OCI-LY1 (cell line): Measurements from ENCODE around the gene PILRA.

Experiments
- H2AFZ ChIP-seq: fragments of 200-600 bp; sonication (generic), shearing (Covaris generic); 2 replicates; pipeline ENCODE4 v1.6.0; 2014; ENCODE audit warnings: antibody characterized with exemption, mild to moderate bottlenecking, low read length
- H3F3A ChIP-seq: fragments of 200-600 bp; sonication (generic), shearing (Covaris generic); 2 replicates; pipeline ENCODE4 v1.6.0; 2014; ENCODE audit warnings: mild to moderate bottlenecking, antibody characterized with exemption, low read length, moderate library complexity; ENCODE audit not compliant: insufficient read depth
- H3K27ac ChIP-seq: fragments of 200-600 bp; sonication (generic); 2 replicates; pipeline ENCODE4 v1.5.1; 2014; ENCODE audit warnings: low read length, mixed run types, mild to moderate bottlenecking, low read depth; ENCODE audit not compliant: poor library complexity, severe bottlenecking
- H3K27me3 ChIP-seq: fragments of 200-600 bp; sonication (generic); 2 replicates; pipeline ENCODE4 v1.6.0; 2014; ENCODE audit warnings: antibody characterized with exemption, mild to moderate bottlenecking, low read length, moderate library complexity; ENCODE audit not compliant: insufficient read depth
- H3K36me3 ChIP-seq: fragments of 200-600 bp; sonication (generic); 2 replicates; pipeline ENCODE4 v1.6.1; 2014; ENCODE audit warnings: mild to moderate bottlenecking, antibody characterized with exemption, low read length, moderate library complexity, mixed read lengths; ENCODE audit not compliant: insufficient read depth
- H3K4me1 ChIP-seq: fragments of 200-600 bp; sonication (generic); 2 replicates; pipeline ENCODE4 v1.5.1; 2014; ENCODE audit warnings: mild to moderate bottlenecking, low read length, moderate library complexity; ENCODE audit not compliant: insufficient read depth, severe bottlenecking
- H3K4me2 ChIP-seq: fragments of 200-600 bp; sonication (generic), shearing (Covaris generic); 2 replicates; pipeline ENCODE4 v1.6.1; 2014; ENCODE audit warnings: low read length
- H3K4me3 ChIP-seq: fragments of 200-600 bp; sonication (generic); 2 replicates; pipeline ENCODE4 v1.5.1; 2014; ENCODE audit warnings: low read length, low read depth, mild to moderate bottlenecking, mixed read lengths; ENCODE audit not compliant: poor library complexity, severe bottlenecking
- H3K79me2 ChIP-seq: fragments of 200-600 bp; shearing (Covaris generic); 2 replicates; pipeline ENCODE4 v1.6.1; 2016; ENCODE audit warnings: mixed run types, low read length, mixed read lengths; ENCODE audit not compliant: insufficient read depth
- H3K9ac ChIP-seq: fragments of 200-600 bp; sonication (generic), shearing (Covaris generic); 2 replicates; pipeline ENCODE4 v1.6.1; 2014; ENCODE audit warnings: mild to moderate bottlenecking, low read length, mixed read lengths
- H3K9me2 ChIP-seq: fragments of 200-600 bp; sonication (generic), shearing (Covaris generic); 2 replicates; pipeline ENCODE4 v1.6.1; 2014; ENCODE audit warnings: low read depth, mild to moderate bottlenecking, low read length, mixed read lengths
- H3K9me3 ChIP-seq: fragments of 200-600 bp; shearing (Covaris generic); 2 replicates; pipeline ENCODE4 v1.6.1; 2014; ENCODE audit warnings: low read length, mixed read lengths
- H4K20me1 ChIP-seq: fragments of 200-600 bp; sonication (generic), shearing (Covaris generic); 2 replicates; pipeline ENCODE4 v1.6.0; 2016; ENCODE audit warnings: mild to moderate bottlenecking, low read length; ENCODE audit not compliant: insufficient read depth
- CTCF ChIP-seq: fragments of 200-600 bp; sonication (generic), shearing (Covaris generic); IDR thresholded peaks from 2 replicates; pipeline ENCODE4 v1.5.1; 2017; ENCODE audit warnings: mild to moderate bottlenecking, antibody characterized with exemption, low read length, moderate library complexity, mixed read lengths
- EZH2 ChIP-seq: fragments of 200-600 bp; sonication (generic), shearing (Covaris generic); IDR thresholded peaks from 2 replicates; pipeline ENCODE4 v1.8.0; 2017; ENCODE audit warnings: borderline replicate concordance, mixed run types, mild to moderate bottlenecking, antibody characterized with exemption, low read length, moderate library complexity, mixed read lengths

Gene PILRA

GRCh38 chr7:100389437-100390088, 16.3 kb downstream of the PILRA start:
- H3K9me2 ChIP-seq = no peaks in the 10 kb centered on the region
- H3K4me2 ChIP-seq = no peak overlapping the region
- no peak for TF ChIP-seq CTCF
- TF ChIP-seq EZH2 = no peak
- no peak overlapping the region for H3K4me3 ChIP-seq
- H2AFZ ChIP-seq = no peak overlapping the region
- H3K36me3 ChIP-seq = no peaks in the 10 kb centered on the region
- H3K27ac ChIP-seq = no peak overlapping the region
- peaks cover 10% of the 10 kb centered on the region for H3K27me3 ChIP-seq
- H3F3A ChIP-seq = no peaks in the 10 kb centered on the region
- no peak overlapping the region for H3K9ac ChIP-seq
- H4K20me1 ChIP-seq = no peaks in the 10 kb centered on the region
- H3K4me1 ChIP-seq = no peaks in the 10 kb centered on the region
- H3K79me2 ChIP-seq = no peaks in the 10 kb centered on the region
- H3K9me3 ChIP-seq = no peaks in the 10 kb centered on the region

GRCh38 chr7:100390286-100391009, 17.2 kb downstream of the PILRA start:
- Histone ChIP-seq H2AFZ (no peak overlapping the region), H3K27ac (no peak overlapping the region), H3K27me3 (peaks cover 10% of the 10 kb centered on the region), H3K4me1 (no peaks in the 10 kb centered on the region), H3K4me3 (no peak overlapping the region), H3K4me2 (no peak overlapping the region), H3K36me3 (no peaks in the 10 kb centered on the region), H4K20me1 (no peaks in the 10 kb centered on the region), H3F3A (no peaks in the 10 kb centered on the region), H3K9me2 (no peaks in the 10 kb centered on the region), H3K79me2 (no peaks in the 10 kb centered on the region), H3K9me3 (no peaks in the 10 kb centered on the region), H3K9ac (no peak overlapping the region)
- TF ChIP-seq CTCF (no peak), EZH2 (no peak)

GRCh38 chr7:100393233-100393905, 20.1 kb downstream of the PILRA start:
- no peak for TF ChIP-seq CTCF
- TF ChIP-seq EZH2 = no peak
- Histone ChIP-seq H4K20me1 (no peaks in the 10 kb centered on the region), H3K9me3 (no peaks in the 10 kb centered on the region), H3K79me2 (no peaks in the 10 kb centered on the region), H3K27ac (no peak overlapping the region), H3K36me3 (no peaks in the 10 kb centered on the region), H3K4me3 (no peak overlapping the region), H2AFZ (no peak overlapping the region), H3F3A (no peaks in the 10 kb centered on the region), H3K4me2 (no peak overlapping the region), H3K4me1 (peaks cover 12% of the 10 kb centered on the region), H3K9me2 (no peaks in the 10 kb centered on the region), H3K27me3 (peaks cover 10% of the 10 kb centered on the region), H3K9ac (no peak overlapping the region)
